ENCODE data around the gene ANGPTL8.

Gene ANGPTL8

DNA sequence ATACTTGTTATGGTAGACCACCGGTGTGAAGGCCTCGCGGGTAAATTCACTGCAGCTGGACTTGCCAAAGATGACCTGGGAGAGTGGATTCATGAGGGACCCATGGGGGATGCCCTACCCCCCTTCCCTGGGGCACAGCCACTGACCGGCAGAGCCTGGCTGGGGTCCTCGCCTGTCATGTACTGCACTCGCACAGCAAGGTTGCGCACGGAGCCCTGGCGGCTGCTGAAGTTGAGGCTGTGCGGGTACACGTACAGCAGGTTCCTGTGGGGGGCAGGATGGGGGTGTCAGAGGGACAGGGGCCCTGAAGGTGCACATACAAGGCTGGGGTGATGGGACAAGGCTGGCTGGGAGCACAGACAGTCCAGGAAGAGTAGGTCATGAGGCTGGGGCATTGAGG, 1.4 kb upstream of the ANGPTL8 start:
- DNase-seq = no peak

DNA sequence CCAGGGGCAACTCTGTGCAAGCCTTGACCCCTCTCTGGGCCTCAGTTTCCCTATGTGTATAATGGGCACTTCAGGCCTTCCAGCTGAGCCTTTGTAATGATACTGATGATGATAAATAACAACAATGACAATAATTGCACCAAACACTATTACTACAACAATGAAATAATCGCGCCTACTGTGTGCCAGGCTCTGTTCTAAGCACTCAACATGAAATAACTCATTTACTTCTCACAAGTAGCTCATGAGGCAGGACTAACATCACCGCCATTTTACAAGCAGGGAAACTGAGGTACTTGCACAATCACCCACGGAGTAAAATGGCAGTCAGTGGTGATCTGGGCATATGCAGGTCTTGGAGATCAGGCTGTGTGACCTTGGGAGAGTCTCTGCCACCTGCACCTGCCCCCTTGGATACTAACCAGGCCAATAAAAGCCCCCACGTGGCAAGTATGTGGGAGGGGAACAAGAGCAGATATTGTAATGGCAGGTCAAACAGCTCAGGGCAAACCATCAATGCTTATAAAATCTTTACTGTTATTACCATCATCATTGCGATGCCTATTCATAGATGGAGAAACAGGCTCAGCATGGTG, 540 bp upstream of the ANGPTL8 start:
- DNase-seq = no peak

DNA sequence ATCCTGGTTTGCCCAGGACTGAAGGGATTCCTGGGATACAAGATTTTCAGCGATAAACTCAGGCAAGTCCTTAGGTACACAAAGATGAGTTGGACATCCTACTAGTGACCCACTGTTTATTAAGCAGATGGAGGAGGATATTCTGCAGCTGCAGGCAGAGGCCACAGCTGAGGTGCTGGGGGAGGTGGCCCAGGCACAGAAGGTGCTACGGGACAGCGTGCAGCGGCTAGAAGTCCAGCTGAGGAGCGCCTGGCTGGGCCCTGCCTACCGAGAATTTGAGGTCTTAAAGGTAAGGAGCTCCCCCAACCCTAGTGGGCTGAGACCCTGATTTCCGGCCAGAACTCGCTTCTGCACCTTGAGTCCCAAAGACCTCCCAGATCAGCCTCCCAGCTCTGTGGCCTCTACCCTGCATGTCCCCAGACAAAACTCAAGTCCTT, 607 bp downstream of the ANGPTL8 start:
- DNase-seq = no peak

DNA sequence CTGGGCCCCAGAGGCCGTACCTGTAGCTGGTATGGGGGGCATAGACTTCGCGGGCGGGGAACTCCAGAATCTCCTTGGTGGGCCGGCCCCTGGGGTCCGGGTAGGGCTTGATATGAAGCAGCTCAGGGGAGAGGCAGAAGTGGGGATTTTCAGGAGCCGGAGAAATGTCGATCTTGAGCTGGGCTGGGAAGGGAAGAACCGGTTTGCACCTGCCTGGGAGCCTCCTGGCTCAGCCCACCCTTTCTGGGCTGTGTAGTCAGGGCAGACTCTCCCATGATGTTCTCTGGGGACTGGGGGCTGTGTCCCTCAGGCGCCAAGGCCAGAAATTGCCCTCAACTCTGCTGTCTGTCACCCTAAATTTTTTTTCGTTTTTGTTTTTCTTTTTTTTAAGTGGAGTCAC, 2.6 kb downstream of the ANGPTL8 start:
- DNase-seq = no peak

DNA sequence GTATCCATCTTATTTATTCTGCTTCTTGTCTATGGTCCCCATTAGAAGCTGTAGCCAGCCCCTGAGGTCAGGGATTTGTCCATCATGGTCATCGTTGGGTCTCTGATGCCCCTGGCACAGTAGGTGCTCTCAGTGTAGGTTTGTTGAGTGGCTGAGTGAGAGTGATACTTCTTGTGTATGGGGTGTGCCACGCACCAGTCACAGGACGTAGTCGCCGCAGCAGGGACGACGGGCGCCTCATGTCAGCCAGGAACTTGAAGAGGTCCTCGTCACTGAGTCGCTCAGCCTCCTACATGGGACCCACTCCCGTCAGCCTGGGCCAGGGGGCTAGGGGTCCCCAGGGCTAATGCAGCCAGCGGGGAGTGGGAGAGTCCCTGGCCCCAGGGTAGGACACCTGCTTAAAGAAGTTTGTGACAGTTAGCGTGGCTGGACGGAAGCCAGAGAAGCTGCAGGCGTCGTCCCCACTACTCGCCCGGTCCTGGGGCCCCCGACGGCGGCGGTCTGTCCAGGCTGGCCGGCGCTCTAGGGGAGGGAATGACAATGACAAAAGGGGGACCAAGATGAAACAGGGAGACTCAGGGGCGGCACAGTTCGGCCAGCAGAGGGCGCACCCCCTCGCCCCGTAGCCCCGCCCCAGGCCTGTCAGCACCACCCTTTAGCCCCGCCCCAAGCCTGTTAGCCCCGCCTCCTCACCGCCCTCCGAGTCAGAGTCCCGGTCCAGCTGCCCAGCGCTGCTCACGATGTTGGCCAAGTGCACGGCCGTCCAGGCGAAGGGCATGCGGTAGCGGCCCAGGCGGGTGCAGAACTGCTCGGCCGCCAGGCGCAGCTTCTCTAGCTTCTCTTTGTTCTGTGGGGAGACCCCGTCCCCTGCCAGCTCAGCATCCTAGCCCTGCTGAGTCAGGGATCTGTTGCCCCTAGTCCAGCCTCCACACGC, 3.7 kb downstream of the ANGPTL8 start:
- DNase-seq = peak; percentile 81

DNA sequence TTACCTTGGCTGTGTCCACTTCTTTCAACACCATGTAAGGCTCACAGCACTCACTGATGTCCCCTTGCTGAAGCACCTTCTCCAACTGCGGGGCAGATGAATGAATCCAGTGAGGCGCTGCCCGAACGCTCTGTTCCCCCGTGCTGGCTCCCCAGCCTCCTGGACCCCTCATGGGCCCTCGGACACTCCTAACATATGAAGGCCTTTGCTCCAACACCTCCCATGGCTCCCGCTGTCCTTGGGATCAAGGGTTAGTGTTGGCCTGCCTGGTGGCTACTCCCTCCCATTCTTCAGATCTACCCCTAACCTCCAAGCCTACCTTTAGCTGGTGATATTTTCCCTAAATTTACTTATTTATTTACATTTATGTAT, 4.4 kb downstream of the ANGPTL8 start:
- DNase-seq = no peak

DNA sequence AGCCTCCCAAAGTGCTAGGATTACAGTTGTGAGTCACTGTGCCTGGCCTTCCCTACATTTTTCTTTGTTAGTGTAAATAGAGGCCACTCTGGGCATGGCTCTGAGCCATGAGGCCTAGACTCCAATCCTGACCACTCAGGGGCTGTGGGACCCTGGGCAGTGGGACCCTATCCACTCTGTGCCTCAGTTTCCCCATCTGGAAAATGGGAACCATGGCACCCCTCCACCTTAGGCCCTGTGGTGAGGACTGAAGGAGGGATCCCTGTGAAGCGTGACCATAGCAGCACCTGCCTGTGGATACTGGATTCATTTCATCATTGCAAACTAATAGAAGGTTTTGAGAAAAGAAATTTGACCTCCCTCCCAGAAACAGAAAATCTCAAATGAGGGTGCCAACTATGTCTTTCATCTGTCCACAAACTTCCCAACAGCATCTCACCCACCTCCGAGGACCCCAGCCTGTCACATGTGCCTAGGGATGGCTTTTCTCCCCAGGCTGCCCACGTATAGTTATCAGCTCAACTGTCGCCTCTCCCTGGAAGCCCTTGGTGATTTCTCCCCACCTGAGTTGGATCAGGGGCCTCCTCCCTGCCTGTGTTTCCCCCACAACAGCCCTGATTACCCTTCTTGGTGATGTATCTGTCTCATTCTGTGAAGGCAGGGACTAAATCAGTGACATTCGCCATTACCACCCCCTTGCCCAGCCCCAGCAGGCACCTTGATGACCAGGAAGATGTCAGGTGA, 5.6 kb downstream of the ANGPTL8 start:
- DNase-seq = no peak

DNA sequence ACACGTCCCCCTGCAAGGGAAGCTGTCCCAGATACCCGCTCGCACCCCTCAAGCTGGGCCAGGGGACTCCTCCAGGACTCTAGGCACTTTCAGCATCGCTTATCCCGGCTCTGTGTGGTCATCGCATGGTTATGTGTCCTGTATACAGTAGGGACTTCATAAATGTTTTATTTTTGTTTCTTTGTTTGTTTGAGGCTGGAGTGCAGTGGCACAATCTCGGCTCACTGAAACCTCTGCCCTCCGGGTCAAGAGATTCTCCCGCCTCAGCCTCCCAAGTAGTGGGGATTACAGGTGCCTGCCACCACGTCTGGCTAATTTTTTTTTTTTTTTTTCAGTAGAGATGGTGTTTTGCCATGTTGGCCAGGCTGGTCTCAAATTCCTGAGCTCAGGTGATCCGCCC, 7.5 kb downstream of the ANGPTL8 start:
- no peak for DNase-seq

DNA sequence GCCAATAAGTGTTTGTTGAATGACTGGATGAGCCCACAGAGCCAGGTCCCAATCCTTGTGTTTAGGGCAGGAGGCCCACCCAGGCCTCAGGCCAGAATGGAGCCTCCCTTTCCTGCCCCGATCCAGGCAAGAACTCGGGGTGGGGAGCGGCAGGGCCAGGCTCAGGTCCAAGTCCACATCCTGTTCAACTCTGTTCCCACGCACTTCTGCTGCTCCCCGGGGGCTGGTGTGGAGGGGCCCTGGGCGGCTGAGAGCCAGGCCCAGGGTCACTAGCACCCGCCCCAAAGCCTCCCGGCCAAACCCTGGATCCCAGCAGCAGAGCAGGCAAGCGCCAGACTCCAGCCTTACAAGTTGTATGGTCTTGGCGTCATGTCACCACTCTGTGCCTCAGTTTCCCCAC, 8.0 kb downstream of the ANGPTL8 start:
- no peak for DNase-seq

DNA sequence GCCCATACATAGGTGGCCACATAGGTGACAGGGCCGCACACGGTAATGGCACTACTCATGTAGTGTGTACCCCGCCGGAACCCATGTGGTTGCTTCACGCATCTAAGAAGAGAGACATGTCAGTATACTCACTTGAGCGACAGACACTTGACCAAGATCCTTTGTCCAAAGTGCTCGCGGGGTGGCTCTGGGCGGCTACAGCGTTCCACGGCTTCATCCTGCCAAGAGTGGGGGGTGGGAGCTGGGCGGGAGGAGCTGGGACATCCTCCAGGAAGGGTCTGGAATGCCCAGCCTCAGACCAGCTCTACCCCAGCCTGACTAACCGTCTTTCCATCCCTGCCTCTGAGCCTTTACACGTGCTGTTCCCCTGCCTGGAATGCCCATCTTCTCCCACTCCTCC, 8.5 kb downstream of the ANGPTL8 start:
- DNase-seq = no peak

DNA sequence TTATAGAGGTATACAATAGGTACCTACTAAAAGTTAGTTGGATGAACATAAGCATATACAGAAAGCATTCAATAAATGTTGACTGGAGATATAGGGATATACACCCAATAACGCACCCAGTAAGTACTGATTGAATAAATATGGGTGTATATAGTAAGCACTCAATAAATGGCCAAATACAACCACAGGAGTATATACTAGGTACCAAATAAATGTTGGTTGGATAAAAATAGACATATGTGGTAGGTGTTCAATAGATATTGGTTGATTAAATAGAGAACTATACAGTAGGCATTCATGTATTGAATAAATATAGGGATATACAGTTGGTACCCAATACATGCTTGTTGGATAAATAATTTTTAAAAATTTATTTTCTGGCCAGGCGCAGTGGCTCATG, 9.4 kb downstream of the ANGPTL8 start:
- DNase-seq = no peak

DNA sequence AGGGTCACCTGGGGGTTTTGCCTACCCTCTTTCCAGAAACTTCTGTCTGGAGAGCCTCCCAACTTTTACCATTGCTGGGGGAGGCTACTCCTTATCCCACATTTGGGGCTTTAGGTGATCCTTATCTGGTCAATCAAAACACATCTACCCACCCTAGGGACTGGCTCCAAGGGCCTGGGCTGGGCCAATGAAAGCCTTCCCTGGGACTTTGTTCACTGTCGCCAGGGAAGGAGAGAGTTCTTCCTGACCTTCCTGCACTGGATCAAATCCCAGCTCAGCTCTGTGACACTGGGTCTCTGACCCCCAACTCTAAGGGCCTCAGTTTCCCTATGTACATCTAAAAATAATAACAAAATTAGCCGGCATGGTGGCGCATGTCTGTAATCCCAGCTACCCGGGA, 11.8 kb downstream of the ANGPTL8 start:
- DNase-seq = no peak

DNA sequence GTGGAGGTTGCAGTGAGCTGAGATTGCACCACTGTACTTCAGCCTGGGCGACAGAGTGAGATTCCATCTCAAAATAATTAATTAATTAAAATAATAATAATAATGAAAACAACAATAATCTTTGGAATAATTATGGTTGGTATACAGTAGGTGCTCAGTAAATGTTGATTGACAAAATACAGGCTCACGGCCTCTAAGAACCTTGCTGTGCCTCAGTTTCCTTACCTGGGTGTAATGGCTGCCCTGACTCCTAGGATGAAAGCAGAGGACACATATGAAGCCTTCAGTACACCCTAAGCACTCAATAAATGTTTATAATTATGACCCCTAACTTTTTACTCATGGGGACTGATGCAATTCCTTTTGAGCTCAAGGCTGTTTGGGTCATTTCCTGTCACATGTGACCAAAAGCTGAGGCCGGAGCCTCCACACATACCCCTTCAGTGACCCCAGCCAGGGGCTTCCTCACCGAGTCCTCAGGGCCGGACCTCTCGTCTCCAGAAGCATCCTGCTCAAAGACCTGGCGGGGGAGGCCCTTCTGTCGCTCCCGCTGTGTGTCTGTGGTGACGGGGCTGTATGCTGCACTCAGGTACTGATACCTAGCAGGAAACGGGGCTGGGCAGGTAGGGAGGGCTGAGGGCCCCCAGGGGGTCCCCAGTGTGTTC, 12.4 kb downstream of the ANGPTL8 start:
- no peak for DNase-seq

DNA sequence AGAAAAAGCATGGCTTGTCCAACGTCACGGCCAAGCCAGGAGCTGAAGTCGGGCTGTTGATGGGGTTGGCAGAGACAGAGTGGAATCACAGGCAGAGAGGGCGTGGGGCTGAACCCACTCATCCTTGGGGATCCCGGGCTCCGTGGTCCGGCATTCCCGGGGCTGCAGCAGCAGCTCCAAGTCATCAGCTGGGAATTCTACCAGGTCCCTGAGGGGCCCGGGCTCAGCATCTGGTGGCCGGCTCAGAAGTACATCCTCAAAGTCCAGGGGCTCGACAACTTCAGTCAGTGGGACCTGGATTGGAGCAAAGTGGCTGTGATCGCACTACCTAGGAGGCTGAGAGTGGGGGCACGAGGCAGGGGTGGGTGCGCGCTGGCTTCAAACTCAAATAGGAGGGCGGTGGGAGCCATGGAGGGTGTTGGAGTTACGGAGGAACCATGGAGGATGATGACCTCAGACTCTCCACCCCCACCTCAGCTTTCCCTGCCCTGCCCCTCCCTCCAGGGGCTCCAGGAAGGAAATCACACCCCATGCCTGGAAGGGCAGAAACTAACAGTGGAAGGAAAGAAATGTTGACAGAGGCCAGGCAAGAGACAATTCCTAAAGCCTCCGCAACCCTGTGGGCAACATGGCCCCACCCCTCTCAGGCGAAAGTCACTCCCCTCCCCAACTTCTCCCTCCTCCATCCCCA, 13.4 kb downstream of the ANGPTL8 start:
- no peak for DNase-seq

DNA sequence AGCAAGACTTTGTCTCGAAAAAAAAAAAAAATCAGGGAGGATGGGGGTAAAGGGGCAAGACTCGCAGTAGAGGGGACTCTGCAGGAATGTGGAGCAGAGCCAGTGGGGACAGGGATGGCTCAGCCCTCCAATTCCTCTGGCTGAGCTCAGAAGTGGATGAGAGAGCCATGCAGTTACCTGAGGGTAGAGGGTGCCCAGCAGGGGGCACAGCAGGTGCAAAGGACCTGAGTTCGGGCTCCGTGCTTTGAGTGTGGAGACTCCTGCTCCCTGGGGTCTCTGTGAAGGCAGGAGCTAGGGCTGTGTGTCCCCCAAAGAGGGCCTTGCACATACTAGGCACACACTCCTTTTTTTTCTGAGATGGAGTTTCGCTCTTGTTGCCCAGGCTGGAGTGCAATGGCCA, 15.2 kb downstream of the ANGPTL8 start:
- no peak for DNase-seq

DNA sequence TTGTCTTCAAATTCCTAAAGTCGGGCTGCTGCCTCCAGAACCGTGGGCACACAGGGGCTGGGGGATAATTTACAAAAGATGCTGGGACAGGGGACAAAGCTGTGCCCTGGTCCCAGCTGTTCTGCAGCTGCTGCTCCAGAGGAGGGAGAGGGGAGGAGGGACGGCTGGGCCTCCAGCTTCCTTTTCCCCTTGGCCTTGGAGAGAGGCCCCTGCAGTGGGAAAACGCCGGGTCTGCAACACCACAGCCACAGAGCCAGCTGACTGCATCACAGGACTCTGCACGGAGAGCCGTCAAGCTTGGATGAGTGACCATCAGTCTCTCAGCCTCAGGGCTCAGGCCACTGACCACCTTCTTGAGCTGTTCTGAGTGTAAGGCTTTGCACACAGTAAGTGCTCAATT, 16.8 kb downstream of the ANGPTL8 start:
- no peak for DNase-seq

DNA sequence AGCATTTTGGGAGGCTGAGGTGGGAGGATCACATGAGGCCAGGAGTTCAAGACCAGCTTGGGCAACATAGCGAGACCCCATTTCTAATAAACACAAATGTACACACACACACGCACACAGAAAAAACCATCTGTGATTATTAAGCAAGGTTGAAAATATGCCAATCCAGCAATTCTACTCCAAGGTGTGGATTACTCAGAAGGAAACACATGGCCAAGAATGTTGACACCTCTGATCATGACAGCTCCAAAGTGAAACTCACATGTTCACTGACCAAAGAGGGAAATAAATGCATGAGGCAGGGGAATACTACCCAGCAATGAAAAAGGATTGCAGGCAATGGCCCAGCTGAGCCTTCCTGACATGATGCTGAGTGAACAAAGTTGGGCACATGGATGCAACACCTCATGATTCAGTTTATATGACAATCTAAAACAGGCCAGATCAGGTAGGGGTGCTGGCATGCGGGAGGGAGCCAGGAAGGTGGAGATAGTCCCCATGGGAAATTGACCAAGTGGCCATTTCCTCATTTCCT, 18.5 kb downstream of the ANGPTL8 start:
- DNase-seq = no peak

DNA sequence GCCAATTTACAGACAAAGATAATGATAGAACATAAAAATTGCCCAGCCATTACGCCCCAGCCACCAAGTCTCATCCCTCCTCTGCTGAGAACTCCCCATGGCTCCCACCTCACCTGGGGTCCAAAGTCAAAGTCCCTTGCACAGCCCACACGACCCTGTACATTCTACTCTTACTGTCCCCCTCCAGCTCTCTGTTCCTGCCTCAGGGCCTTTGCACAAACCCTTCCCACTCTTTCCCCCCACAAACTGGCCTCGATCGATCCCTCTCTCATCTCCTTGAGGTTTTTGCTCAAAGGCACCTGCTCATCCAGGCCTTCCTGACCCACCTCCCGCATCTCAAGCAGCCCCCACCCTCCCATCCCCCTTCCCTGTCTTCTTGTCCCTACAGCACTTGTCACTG, 21.6 kb downstream of the ANGPTL8 start:
- DNase-seq = no peak

DNA sequence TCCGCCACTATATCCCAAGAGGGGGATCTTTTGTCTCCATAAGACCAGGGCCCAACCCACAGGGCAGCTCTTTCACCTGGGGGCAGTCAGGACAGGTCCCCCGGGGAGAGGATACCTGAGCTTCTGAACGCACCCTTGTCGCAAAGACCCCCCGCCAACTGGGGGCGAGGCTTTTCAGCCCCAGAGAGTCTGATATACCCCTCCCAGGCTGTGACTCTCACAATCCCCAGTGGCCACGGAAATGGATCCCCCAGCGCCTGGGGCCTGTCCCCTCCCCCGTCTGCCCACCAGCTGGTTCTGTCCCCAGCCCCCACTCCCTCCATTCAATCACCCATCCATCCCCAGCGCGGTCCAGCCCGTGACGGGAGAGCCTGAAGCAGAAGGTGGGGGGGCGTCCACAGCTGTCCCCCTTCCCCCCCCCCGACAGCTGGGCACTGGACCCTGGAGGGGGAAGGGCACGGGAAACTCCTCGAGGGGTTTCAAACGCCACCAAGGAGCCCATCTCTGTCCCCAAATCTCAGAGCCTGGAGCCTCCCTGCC, 22.1 kb downstream of the ANGPTL8 start:
- no peak for DNase-seq

DNA sequence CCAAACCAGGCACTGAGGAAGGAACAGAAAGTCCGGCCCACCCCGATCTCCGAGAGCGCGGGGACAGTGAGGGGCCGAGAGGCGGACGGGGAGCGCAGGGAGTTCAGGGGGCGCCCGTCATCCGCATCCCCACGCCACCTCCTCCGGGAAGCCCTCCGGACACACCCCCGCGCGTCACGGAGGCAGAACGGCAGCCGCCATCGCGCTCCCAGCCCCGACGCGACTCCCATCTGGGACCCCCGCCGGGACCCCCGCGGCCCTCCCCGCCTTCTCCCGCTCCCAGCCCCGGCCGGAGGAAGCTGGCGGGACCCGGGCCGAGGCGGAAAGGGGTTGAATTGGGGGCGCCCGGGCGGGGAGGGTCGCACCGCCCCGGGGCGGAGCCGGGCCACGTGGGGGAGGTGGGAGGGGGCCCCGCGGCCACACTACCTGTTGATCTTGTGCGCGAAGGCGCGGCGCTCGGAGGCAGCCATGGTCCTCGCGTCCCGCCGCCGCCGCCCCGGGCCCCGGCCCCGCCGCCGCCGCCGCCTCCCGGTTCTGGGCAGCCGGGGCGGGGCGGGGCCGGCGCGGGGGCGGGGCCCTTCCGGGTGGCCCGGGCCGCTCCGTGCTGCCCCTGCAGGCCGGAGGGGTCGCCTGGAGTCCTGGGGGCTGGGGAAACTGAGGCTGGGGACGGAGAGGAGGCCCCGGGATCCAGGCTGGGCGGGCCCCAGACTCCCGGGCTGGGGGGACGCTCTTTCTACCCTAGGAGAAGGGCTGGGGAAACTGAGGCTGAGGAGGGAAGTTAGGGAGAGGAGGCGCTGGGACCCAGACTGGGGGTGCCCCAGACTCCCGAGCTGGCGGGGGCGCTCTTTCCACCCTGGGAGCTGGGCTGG, 22.8 kb downstream of the ANGPTL8 start, which contains the start of gene DOCK6:
DOCK6 (minus strand) TSS at position 554 of the 869 bp plus-strand sequence; CDS start at position 470, 84 bp downstream.
- DNase-seq = peak; percentile 14

DNA sequence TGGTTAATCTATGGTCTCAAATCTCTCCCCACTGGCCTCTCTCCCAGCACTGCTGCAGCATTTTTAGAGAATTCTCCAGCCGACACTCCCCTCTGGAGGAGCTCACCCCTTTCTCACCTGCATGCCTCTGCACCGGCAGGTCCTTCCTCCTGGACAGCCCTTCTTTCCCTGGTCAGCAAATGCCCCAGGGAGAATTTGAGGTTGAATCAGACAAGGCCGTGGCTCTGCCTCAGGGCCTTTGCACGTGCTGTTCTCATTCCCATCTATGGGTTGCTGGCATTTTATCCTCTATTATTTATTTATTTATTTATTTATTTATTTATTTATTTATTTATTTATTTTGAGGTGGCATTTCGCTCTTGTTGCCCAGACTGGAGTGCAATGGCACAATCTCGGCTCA, 24.3 kb downstream of the ANGPTL8 start:
- DNase-seq = no peak
